H1 (cell line): ENCODE measurements around the gene PGP. TPM values are rescaled to one million over a fixed set of nuclear protein-coding genes. Genes with fewer than 3 reads are reported as not detected.

Experiments used
- CTCF ChIA-PET: fragments of 300-600 bp; sonication (Branson Sonifier 250); formaldehyde crosslinking; loops from one replicate; lab custom pipeline; 2021; ENCODE audit not compliant: partially characterized antibody; lab: Charles Lee
- POLR2A ChIA-PET: fragments of 300-600 bp; sonication (Branson Sonifier 250); formaldehyde crosslinking; loops from one replicate; lab custom pipeline; 2021; ENCODE audit warnings: inconsistent platforms; ENCODE audit not compliant: partially characterized antibody; lab: Charles Lee
- DNase-seq, 2 experiments: peaks; one replicate each; pipeline versions ENCODE4 v3.0.0 to v3.0.0-alpha.2; 2010 to 2022; ENCODE audit warnings: low spot score in 2 of 2, low read depth in 1 of 2, mixed read lengths in 1 of 2
- FAIRE-seq: peaks from 2 replicates; lab custom pipeline; 2011; peaks lifted over from hg19 to GRCh38; lab: Jason Lieb, UNC
- H2AFZ ChIP-seq: 2 replicates; pipeline ENCODE4 v1.8.1; 2012; ENCODE audit warnings: low read length, inconsistent platforms
- H2AK5ac ChIP-seq: 2 replicates; pipeline ENCODE4 v1.6.1; 2013; ENCODE audit warnings: low read depth, low read length
- H2BK120ac ChIP-seq: replicated peaks from 2 replicates; pipeline ENCODE3; 2013; ENCODE audit warnings: low read depth, low read length, inconsistent platforms
- H2BK12ac ChIP-seq: 2 replicates; pipeline ENCODE4 v1.6.1; 2013; ENCODE audit warnings: low read depth, low read length
- H2BK15ac ChIP-seq: 2 replicates; pipeline ENCODE4 v1.6.1; 2013; ENCODE audit warnings: low read length
- H2BK20ac ChIP-seq: 2 replicates; pipeline ENCODE4 v1.6.1; 2013; ENCODE audit warnings: low read length
- H2BK5ac ChIP-seq: 2 replicates; pipeline ENCODE4 v1.6.1; 2013; ENCODE audit warnings: low read depth, low read length
- H3K14ac ChIP-seq: 2 replicates; pipeline ENCODE4 v1.6.1; 2013; ENCODE audit warnings: inconsistent platforms; ENCODE audit not compliant: insufficient read length
- H3K18ac ChIP-seq: 2 replicates; pipeline ENCODE4 v1.6.1; 2013; ENCODE audit warnings: low read length; ENCODE audit errors: extremely low read depth
- H3K23ac ChIP-seq: 2 replicates; pipeline ENCODE4 v1.6.1; 2013; ENCODE audit warnings: inconsistent platforms; ENCODE audit not compliant: insufficient read length
- H3K23me2 ChIP-seq: 2 replicates; pipeline ENCODE4 v1.6.1; 2013; ENCODE audit warnings: low read depth, low read length
- H3K27ac ChIP-seq: 2 replicates; pipeline ENCODE4 v1.6.1; 2011; ENCODE audit warnings: low read depth, low read length, inconsistent platforms
- H3K27me3 ChIP-seq, 4 experiments: replicated peaks in 1 of 4; 1 replicate in 1 of 4; 2 replicates in 3 of 4; pipeline versions ENCODE4 v1.6.1 to v1.8.1; 2011 to 2013; ENCODE audit warnings: low read length in 3 of 4, mild to moderate bottlenecking in 3 of 4, inconsistent platforms in 2 of 4, mixed read lengths in 2 of 4, moderate library complexity in 1 of 4; ENCODE audit not compliant: control insufficient read depth in 3 of 4, insufficient read depth in 3 of 4; ENCODE audit errors: extremely low read depth in 1 of 4
- H3K36me3 ChIP-seq, 4 experiments: 2 replicates each; pipeline versions ENCODE4 v1.6.1 to v1.8.1; 2011 to 2013; ENCODE audit warnings: mild to moderate bottlenecking in 4 of 4, low read length in 3 of 4, moderate library complexity in 2 of 4, control low read depth in 1 of 4, inconsistent platforms in 1 of 4; ENCODE audit not compliant: insufficient read depth in 4 of 4, control insufficient read depth in 2 of 4
- H3K4ac ChIP-seq: replicated peaks from 2 replicates; pipeline ENCODE3; 2013; ENCODE audit warnings: low read length, low read depth, mixed read lengths, inconsistent platforms; ENCODE audit not compliant: insufficient read length
- H3K4me1 ChIP-seq, 4 experiments: replicated peaks in 1 of 4; 1 replicate in 1 of 4; 2 replicates in 3 of 4; pipeline versions ENCODE4 v1.6.1 to v1.8.1; 2011 to 2013; ENCODE audit warnings: low read length in 3 of 4, inconsistent platforms in 2 of 4, mixed read lengths in 1 of 4; ENCODE audit not compliant: insufficient read depth in 4 of 4, control insufficient read depth in 3 of 4
- H3K4me2 ChIP-seq, 2 experiments: 2 replicates each; pipeline versions ENCODE4 v1.6.1 to v1.8.1; 2011 to 2013; ENCODE audit warnings: low read depth in 2 of 2, low read length in 2 of 2, control low read depth in 1 of 2, inconsistent platforms in 1 of 2, mild to moderate bottlenecking in 1 of 2; ENCODE audit not compliant: insufficient read depth in 1 of 2
- H3K4me3 ChIP-seq, 4 experiments: fragments of 200-600, 300-600 bp in 1 of 4; sonication (generic), shearing (Covaris generic), sonication (Bioruptor Twin) in 1 of 4; 2 replicates each; pipeline versions ENCODE4 v1.5.1 to v1.8.1; 2011 to 2016; ENCODE audit warnings: low read length in 4 of 4, low read depth in 3 of 4, control low read depth in 2 of 4, inconsistent platforms in 2 of 4, mild to moderate bottlenecking in 2 of 4, mixed read lengths in 1 of 4, moderate library complexity in 1 of 4; ENCODE audit not compliant: insufficient read depth in 2 of 4; ENCODE audit errors: extremely low read depth in 1 of 4
- H3K56ac ChIP-seq: replicated peaks from 2 replicates; pipeline ENCODE3; 2013; ENCODE audit warnings: low read depth, mild to moderate bottlenecking, mixed read lengths, low read length, inconsistent platforms; ENCODE audit not compliant: insufficient read length
- H3K79me1 ChIP-seq: 2 replicates; pipeline ENCODE4 v1.6.1; 2013; ENCODE audit warnings: low read depth, low read length, control low read depth
- H3K79me2 ChIP-seq, 2 experiments: 2 replicates each; pipeline versions ENCODE4 v1.6.1 to v1.8.1; 2012 to 2013; ENCODE audit warnings: low read length in 2 of 2, mild to moderate bottlenecking in 2 of 2, inconsistent platforms in 1 of 2; ENCODE audit not compliant: insufficient read depth in 2 of 2, control insufficient read depth in 1 of 2
- H3K9ac ChIP-seq, 4 experiments: replicated peaks in 1 of 4; 1 replicate in 1 of 4; 2 replicates in 3 of 4; pipeline versions ENCODE4 v1.6.1 to v1.8.1; 2011 to 2013; ENCODE audit warnings: low read depth in 3 of 4, low read length in 3 of 4, control low read depth in 2 of 4, mild to moderate bottlenecking in 2 of 4, moderate library complexity in 2 of 4, inconsistent platforms in 1 of 4; ENCODE audit errors: extremely low read depth in 1 of 4
- H3K9me3 ChIP-seq, 2 experiments: 2 replicates each; pipeline versions ENCODE4 v1.6.1 to v1.8.1; 2012 to 2013; ENCODE audit warnings: mild to moderate bottlenecking in 2 of 2, moderate library complexity in 2 of 2, control low read depth in 1 of 2, inconsistent platforms in 1 of 2, low read depth in 1 of 2, low read length in 1 of 2, mixed read lengths in 1 of 2; ENCODE audit not compliant: insufficient read depth in 2 of 2
- H4K20me1 ChIP-seq, 2 experiments: replicated peaks in 1 of 2; 2 replicates each; pipeline versions ENCODE3 to v1.8.1; 2011 to 2013; ENCODE audit warnings: inconsistent platforms in 2 of 2, low read length in 2 of 2, mild to moderate bottlenecking in 1 of 2; ENCODE audit not compliant: insufficient read depth in 2 of 2, control insufficient read depth in 1 of 2
- H4K5ac ChIP-seq: 2 replicates; pipeline ENCODE4 v1.6.1; 2013; ENCODE audit warnings: low read length, low read depth, mixed read lengths, inconsistent platforms; ENCODE audit not compliant: insufficient read length
- H4K8ac ChIP-seq: 2 replicates; pipeline ENCODE4 v1.8.0; 2013; ENCODE audit warnings: mild to moderate bottlenecking, moderate library complexity, low read length, inconsistent platforms; ENCODE audit not compliant: insufficient read depth; ENCODE audit errors: extremely low read depth
- H4K91ac ChIP-seq: replicated peaks from 2 replicates; pipeline ENCODE3; 2013; ENCODE audit warnings: low read length, mixed read lengths, inconsistent platforms; ENCODE audit not compliant: insufficient read length
- CBX5 ChIP-seq: fragments of 300-800, 300-1000 bp; sonication (generic); IDR thresholded peaks from 2 replicates; pipeline ENCODE4 v1.7.1; 2016; ENCODE audit warnings: antibody characterized with exemption, low read length, low read depth
- CHD1 ChIP-seq: IDR thresholded peaks from 2 replicates; pipeline ENCODE4 v1.6.1; 2012; ENCODE audit warnings: low read depth, low read length, improper control_type of control experiment
- CREB1 ChIP-seq: IDR thresholded peaks from 2 replicates; pipeline ENCODE4 v1.6.1; 2012; ENCODE audit warnings: inconsistent platforms
- HDAC6 ChIP-seq: IDR thresholded peaks from one replicate; pipeline ENCODE4 v1.7.1; 2012; ENCODE audit warnings: low read depth, mild to moderate bottlenecking, inconsistent platforms, low read length, moderate library complexity
- KDM1A ChIP-seq: fragments of 200-600, 300-600 bp; sonication (generic); IDR thresholded peaks from 2 replicates; pipeline ENCODE4 v1.7.1; 2016; ENCODE audit warnings: mild to moderate bottlenecking, low read length, borderline replicate concordance
- KDM4A ChIP-seq: IDR thresholded peaks from one replicate; pipeline ENCODE4 v1.7.1; 2012; ENCODE audit warnings: low read depth, mild to moderate bottlenecking, moderate library complexity, low read length, inconsistent platforms; ENCODE audit not compliant: severe bottlenecking
- MAFK ChIP-seq: IDR thresholded peaks from 2 replicates; pipeline ENCODE4 v1.6.1; 2012; ENCODE audit warnings: low read depth, mild to moderate bottlenecking, improper control_type of control experiment, low read length
- NRF1 ChIP-seq: IDR thresholded peaks from 2 replicates; pipeline ENCODE4 v1.6.1; 2011; ENCODE audit warnings: mild to moderate bottlenecking, low read depth, low read length, improper control_type of control experiment
- RAD21 ChIP-seq, 2 experiments: IDR thresholded peaks in 1 of 2; conservative IDR thresholded peaks in 1 of 2; 2 replicates each; pipeline ENCODE4 v1.6.1; 2011; ENCODE audit warnings: low read depth in 2 of 2, low read length in 2 of 2, improper control_type of control experiment in 1 of 2, inconsistent platforms in 1 of 2, mild to moderate bottlenecking in 1 of 2, moderate library complexity in 1 of 2
- TEAD4 ChIP-seq: IDR thresholded peaks from 2 replicates; pipeline ENCODE4 v1.6.1; 2012; ENCODE audit warnings: low read depth, low read length, inconsistent platforms, mixed read lengths
- WGBS, 2 experiments: shearing (Covaris generic) in 1 of 2; methylation state at CpG; one replicate each; pipeline versions ENCODE4 v1.1.6 to v1.1.7; 2013 to 2015; ENCODE audit warnings: low lambda C conversion rate in 2 of 2, mixed read lengths in 2 of 2, inconsistent platforms in 1 of 2, low coverage in 1 of 2, missing lambda C conversion rate in 1 of 2; ENCODE audit not compliant: insufficient replicate concordance in 2 of 2, insufficient coverage in 1 of 2, insufficient read length in 1 of 2; ENCODE audit errors: extremely low coverage in 1 of 2, missing lambda C conversion rate in 1 of 2; 5-methylcytosine and 5-hydroxymethylcytosine counted together
- polyA plus RNA-seq, 7 experiments: library from polyadenylated mRNA; depleted of rRNA in 3 of 7; stranded (reverse) in 5 of 7; unstranded in 2 of 7; fragments of >200 nt in 5 of 7; fragments of 200-250 nt in 2 of 7; gene quantifications; 1 replicate in 5 of 7; 2 replicates in 1 of 7; 4 replicates in 1 of 7; pipeline versions ENCODE4 v1.2.1 to v1.2.3, GENCODE V29; 2011 to 2013; ENCODE audit warnings: missing spikeins in 2 of 7, mixed read lengths in 2 of 7
- total RNA-seq: library from RNA; stranded (reverse); fragmentation: NEBNext Ultra II Directional; extraction: Animal tissue kit (Norgen Biotek cat#: 25700); gene quantifications from 2 replicates; pipeline ENCODE4 v1.2.1, GENCODE V29; 2021
- TF ChIP-seq, protein P1 (sequence below): IDR thresholded peaks from 2 replicates; pipeline ENCODE4 v1.6.1; 2011; ENCODE audit warnings: low read depth, mild to moderate bottlenecking, low read length; ENCODE audit not compliant: insufficient read depth

Gene PGP
- total and polyA plus RNA-seq, 2 of the 8 experiments (the other 6 are each of a cell fraction or from before 2014, with no cell fraction given), result 30.9 to 55.9 TPM

DNA sequence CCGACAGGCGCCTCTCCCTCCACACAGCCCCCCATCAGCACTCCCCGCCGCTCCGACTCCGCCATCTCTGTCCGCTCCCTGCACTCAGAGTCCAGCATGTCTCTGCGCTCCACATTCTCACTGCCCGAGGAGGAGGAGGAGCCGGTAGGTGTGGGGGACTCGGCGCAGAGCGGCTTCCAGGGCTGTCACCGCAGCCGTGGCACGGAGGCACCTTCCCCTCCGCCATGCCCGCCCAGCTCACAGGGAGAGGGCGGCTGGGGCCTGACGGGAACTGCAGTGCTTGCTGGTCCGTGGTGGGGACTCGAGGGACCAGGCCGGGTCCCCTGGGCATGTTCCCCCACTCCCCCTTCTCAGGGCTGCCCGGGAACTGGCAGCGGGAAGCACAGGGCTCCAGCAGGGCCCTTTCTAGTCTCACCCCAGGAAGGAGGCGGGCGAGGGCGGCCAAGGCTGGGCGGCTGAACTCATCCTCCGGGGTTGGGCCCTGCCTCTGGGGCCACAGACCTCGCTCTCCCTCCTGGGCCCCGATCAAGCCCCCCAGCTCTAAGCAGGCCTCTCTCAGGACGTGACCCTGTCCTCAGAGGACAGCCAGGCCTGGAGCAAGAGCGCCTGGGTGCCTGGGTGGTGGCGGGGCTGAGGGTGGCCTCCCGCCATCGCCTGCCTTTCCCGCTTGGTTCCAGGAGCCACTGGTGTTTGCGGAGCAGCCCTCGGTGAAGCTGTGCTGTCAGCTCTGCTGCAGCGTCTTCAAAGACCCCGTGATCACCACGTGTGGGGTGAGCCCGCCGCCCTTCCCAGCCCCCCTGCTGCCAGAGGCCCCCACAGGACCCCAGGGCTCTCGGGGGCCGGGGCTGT is 43.8 kb downstream of the PGP start:
- H2BK15ac ChIP-seq, result no peak overlapping the region
- no peaks in the 10 kb centered on the region for H3K23me2 ChIP-seq
- peak overlapping the region; percentile 51; the same call in 1 of the 2 replicates for H4K8ac ChIP-seq
- no peaks in the 10 kb centered on the region; a peak in 1 of 4 replicates for H3K9me3 ChIP-seq
- no peak overlapping the region for H2BK12ac ChIP-seq
- 94% methylated on average over 29 of the region's 47 CpGs; no CpG with 5 or more reads in 1 of the 2 experiments for WGBS, 2 experiments
- no peak overlapping the region for H2BK20ac ChIP-seq
- H3K56ac ChIP-seq, result no peak overlapping the region
- peaks cover 26 to 58% (median 45%) of the 10 kb centered on the region in 4 experiments for H3K36me3 ChIP-seq
- H3K4ac ChIP-seq, result no peak overlapping the region
- no peaks in the 10 kb centered on the region; a peak in 1 of 7 replicates for H3K4me1 ChIP-seq
- ChIA-PET CTCF (no interaction called here), POLR2A (interaction anchor here (0.9 to 13.5 kb wide), 5 partner anchors 14 to 83 kb away, joined by 3 to 312 read pairs (median 5); partner anchors contain the start of genes ECI1 and TRAF7)
- H3K27me3 ChIP-seq, result no peaks in the 10 kb centered on the region
- H3K9ac ChIP-seq, result no peak overlapping the region
- no peak for FAIRE-seq
- peaks cover 2 to 31% of the 10 kb centered on the region in 2 experiments for H4K20me1 ChIP-seq
- no peak overlapping the region for H3K4me2 ChIP-seq
- no peak overlapping the region for H4K5ac ChIP-seq
- DNase-seq, result no peak
- H4K91ac ChIP-seq, result no peak overlapping the region
- H3K4me3 ChIP-seq, result no peak overlapping the region
- H3K18ac ChIP-seq, result no peak overlapping the region
- no peak overlapping the region for H2BK5ac ChIP-seq
- H3K27ac ChIP-seq, result no peak overlapping the region
- no peak overlapping the region for H3K23ac ChIP-seq
- peaks cover 0 to 4% of the 10 kb centered on the region in 2 experiments; a peak in 1 of 4 replicates for H3K79me2 ChIP-seq
- H3K14ac ChIP-seq, result no peak overlapping the region
- H3K79me1 ChIP-seq, result peaks cover 5% of the 10 kb centered on the region; the same call in 1 of the 2 replicates
- no peak overlapping the region for H2AFZ ChIP-seq
- no peak overlapping the region for H2AK5ac ChIP-seq
- no peak overlapping the region for H2BK120ac ChIP-seq
- TF ChIP-seq KDM1A (no peak), CHD1 (no peak), MAFK (no peak), HDAC6 (no peak), CBX5 (no peak), KDM4A (no peak), NRF1 (no peak), RAD21 (IDR thresholded peaks at IDR 0.05 in 1 of 2, conservative IDR thresholded peaks at IDR 0.05 in 1 of 2; ENCODE audit: low read depth in 2 of 2, low read length in 2 of 2) (no peak), TEAD4 (no peak), CREB1 (no peak)
- TF ChIP-seq, protein P1, sequence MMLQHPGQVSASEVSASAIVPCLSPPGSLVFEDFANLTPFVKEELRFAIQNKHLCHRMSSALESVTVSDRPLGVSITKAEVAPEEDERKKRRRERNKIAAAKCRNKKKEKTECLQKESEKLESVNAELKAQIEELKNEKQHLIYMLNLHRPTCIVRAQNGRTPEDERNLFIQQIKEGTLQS, result no peak
